B cell (primary cell): Measurements from ENCODE around the gene EXO5. TPM values are rescaled to one million over a fixed set of nuclear protein-coding genes. Genes with fewer than 3 reads are reported as not detected.
"Not testable (repeated sequence)": the region's sequence is repeated elsewhere in the genome, so short reads cannot be mapped to it uniquely, and the experiment has no call there.

ENCODE experiments used
- ATAC-seq: fragments of 200-7000 bp; cut with Tn5 transposase; one replicate; pipeline ENCODE4 v1.10.0; 2021; ENCODE audit warnings: low read depth, mild to moderate bottlenecking, moderate number of reproducible peaks, moderate library complexity
- CTCF ChIA-PET: fragments of 350-600 bp; sonication (Branson Sonifier 250); formaldehyde crosslinking; loops from one replicate; lab custom pipeline; 2021; ENCODE audit warnings: antibody characterized with exemption, inconsistent platforms; lab: Charles Lee
- POLR2A ChIA-PET: fragments of 350-600 bp; sonication (Branson Sonifier 250); formaldehyde crosslinking; loops from one replicate; lab custom pipeline; 2021; ENCODE audit warnings: antibody characterized with exemption; lab: Charles Lee
- DNase-seq: peaks from one replicate; pipeline ENCODE4 v3.0.0; 2013
- H2AFZ ChIP-seq: 2 replicates; pipeline ENCODE4 v1.6.1; 2012; ENCODE audit warnings: mild to moderate bottlenecking, low read depth, low read length; ENCODE audit not compliant: insufficient read depth, poor library complexity, severe bottlenecking
- H3K27ac ChIP-seq, 2 donors: 1 replicate in 1 of 2; 2 replicates in 1 of 2; pipeline ENCODE4 v1.5.1; 2012 to 2013; ENCODE audit warnings: low read length in 2 of 2, mild to moderate bottlenecking in 2 of 2, moderate library complexity in 1 of 2
- H3K27me3 ChIP-seq, 4 experiments: fragments of 200-600 bp in 1 of 4; sonication (generic) in 1 of 4; replicated peaks in 1 of 4; 1 replicate in 2 of 4; 2 replicates in 2 of 4; pipeline versions ENCODE4 v1.6.1 to v1.7.0; 2013 to 2016; ENCODE audit warnings: low read length in 3 of 4, mild to moderate bottlenecking in 2 of 4, mixed read lengths in 1 of 4, moderate library complexity in 1 of 4; ENCODE audit not compliant: insufficient read depth in 4 of 4, control insufficient read depth in 3 of 4; ENCODE audit errors: control extremely low read depth in 1 of 4
- H3K36me3 ChIP-seq, 2 experiments: replicated peaks in 1 of 2; 1 replicate in 1 of 2; 2 replicates in 1 of 2; pipeline versions ENCODE4 v1.6.1 to v1.7.1; 2013; ENCODE audit warnings: low read length in 1 of 2; ENCODE audit not compliant: insufficient read depth in 2 of 2, control insufficient read depth in 1 of 2; ENCODE audit errors: control extremely low read depth in 1 of 2, extremely low read depth in 1 of 2
- H3K4me1 ChIP-seq, 2 donors: fragments of 200-600 bp in 1 of 2; sonication (generic) in 1 of 2; 1 replicate in 1 of 2; 2 replicates in 1 of 2; pipeline versions ENCODE4 v1.5.1 to v1.6.1; 2013 to 2017; ENCODE audit warnings: low read length in 2 of 2; ENCODE audit not compliant: control insufficient read depth in 2 of 2, insufficient read depth in 2 of 2
- H3K4me2 ChIP-seq: replicated peaks from 2 replicates; pipeline ENCODE3; 2012; ENCODE audit warnings: mild to moderate bottlenecking, low read depth, low read length; ENCODE audit not compliant: poor library complexity, severe bottlenecking
- H3K4me3 ChIP-seq, 5 experiments: fragments of 200-600 bp in 1 of 5; sonication (generic) in 1 of 5; 1 replicate in 3 of 5; 2 replicates in 2 of 5; pipeline versions ENCODE4 v1.5.1 to v1.7.0; 2011 to 2016; ENCODE audit warnings: low read length in 4 of 5, mild to moderate bottlenecking in 4 of 5, low read depth in 2 of 5, control low read depth in 1 of 5, moderate library complexity in 1 of 5; ENCODE audit not compliant: insufficient read depth in 1 of 5; ENCODE audit errors: control extremely low read depth in 1 of 5, extremely low read depth in 1 of 5
- H3K79me2 ChIP-seq: fragments of 200-600 bp; sonication (generic); one replicate; pipeline ENCODE4 v1.6.0; 2016; ENCODE audit warnings: low read length; ENCODE audit not compliant: control insufficient read depth, insufficient read depth
- H3K9ac ChIP-seq: fragments of 200-600 bp; sonication (generic); 2 replicates; pipeline ENCODE4 v1.6.1; 2017; ENCODE audit warnings: mild to moderate bottlenecking, low read length, moderate library complexity
- H3K9me3 ChIP-seq, 3 donors: one replicate each; pipeline versions ENCODE4 v1.6.1 to v1.7.1; 2013; ENCODE audit warnings: low read length in 2 of 3; ENCODE audit not compliant: control insufficient read depth in 2 of 3, insufficient read depth in 1 of 3; ENCODE audit errors: control extremely low read depth in 1 of 3
- H4K20me1 ChIP-seq: 2 replicates; pipeline ENCODE4 v1.6.0; 2012; ENCODE audit warnings: mild to moderate bottlenecking, low read length; ENCODE audit not compliant: insufficient read depth, control insufficient read depth, poor library complexity, severe bottlenecking
- H3K27ac Mint-ChIP-seq: one replicate; pipeline ENCODE4 v1.8.0; 2021; ENCODE audit warnings: mixed read lengths
- H3K27me3 Mint-ChIP-seq: one replicate; pipeline ENCODE4 v1.8.0; 2021; ENCODE audit warnings: mixed read lengths
- H3K4me1 Mint-ChIP-seq: one replicate; pipeline ENCODE4 v1.8.0; 2021; ENCODE audit warnings: mixed read lengths
- H3K4me3 Mint-ChIP-seq: one replicate; pipeline ENCODE4 v1.8.0; 2021; ENCODE audit warnings: mixed read lengths
- H3K9me3 Mint-ChIP-seq: one replicate; pipeline ENCODE4 v1.8.0; 2022; ENCODE audit warnings: mixed read lengths; ENCODE audit not compliant: insufficient read depth
- CTCF ChIP-seq: fragments of 200-600 bp; IDR thresholded peaks from one replicate; pipeline ENCODE4 v1.8.0; 2022; ENCODE audit warnings: antibody characterized with exemption, mild to moderate bottlenecking
- EZH2 ChIP-seq: IDR thresholded peaks from 2 replicates; pipeline ENCODE4 v1.6.1; 2012; ENCODE audit warnings: borderline replicate concordance, low read depth, mild to moderate bottlenecking, moderate library complexity, low read length; ENCODE audit not compliant: insufficient read depth, poor library complexity, severe bottlenecking
- WGBS: methylation state at CpG from one replicate; pipeline ENCODE4 v1.1.5; 2013; ENCODE audit warnings: missing lambda C conversion rate; ENCODE audit not compliant: insufficient coverage; 5-methylcytosine and 5-hydroxymethylcytosine counted together
- intact Hi-C: fragments of 100-400 bp; cut with micrococcal nuclease; formaldehyde crosslinking; loops from one replicate; pipeline ENCODE4 v1.10.0; 2022
- polyA plus RNA-seq: library from polyadenylated mRNA; depleted of rRNA; stranded (reverse); fragments of >200 nt; gene quantifications from 2 replicates; pipeline ENCODE4 v1.2.3, GENCODE V29; 2012
- total RNA-seq, 2 donors: library from RNA; stranded (reverse); fragments of 120-200 nt in 1 of 2; gene quantifications; 1 replicate in 1 of 2; 2 replicates in 1 of 2; pipeline versions ENCODE4 v1.2.3 to v1.2.4, GENCODE V29; 2013 to 2022

Gene EXO5
- total and polyA plus RNA-seq, 2 donors (not counting 1 experiment from before 2014, with no cell fraction given), result 5.7 to 16.9 TPM

GRCh38 chr1:40479156-40479555 is 29.4 kb upstream of the EXO5 start:
- H3K4me3 Mint-ChIP-seq, result peak overlapping the region; percentile 42
- Histone ChIP-seq H3K9ac (no peak overlapping the region), H3K9me3 (peaks cover 0 to 20% (median 12%) of the 10 kb centered on the region in 3 donors), H3K79me2 (no peaks in the 10 kb centered on the region), H3K36me3 (peaks cover 4 to 11% of the 10 kb centered on the region in 2 experiments), H3K27ac (no peak overlapping the region), H3K27me3 (no peaks in the 10 kb centered on the region), H3K4me1 (peaks cover 8 to 14% of the 10 kb centered on the region in 2 donors), H3K4me3 (no peak overlapping the region), H4K20me1 (no peaks in the 10 kb centered on the region), H3K4me2 (no peak overlapping the region), H2AFZ (no peak overlapping the region)
- H3K27ac Mint-ChIP-seq, result peak overlapping the region; percentile 12
- no peak for ATAC-seq
- no peak for TF ChIP-seq CTCF
- TF ChIP-seq EZH2, result no peak
- POLR2A ChIA-PET, result no interaction called here
- H3K9me3 Mint-ChIP-seq, result peaks cover 15% of the 10 kb centered on the region
- 86% methylated on average over 4 of the region's 4 CpGs for WGBS
- no peaks in the 10 kb centered on the region for H3K27me3 Mint-ChIP-seq
- intact Hi-C loops, result loop anchor here (10.0 kb wide), 1 partner anchor 216 kb away; the partner anchor contains the start of gene NFYC
- CTCF ChIA-PET, result interaction anchor here (0.6 kb wide), 1 partner anchor 72 kb away, joined by 5 read pairs; no protein-coding TSS in a partner anchor
- peaks cover 18% of the 10 kb centered on the region for H3K4me1 Mint-ChIP-seq
- no peak for DNase-seq

GRCh38 chr1:40495315-40495903 is 13.2 kb upstream of the EXO5 start:
- no peak overlapping the region for H2AFZ ChIP-seq
- H3K4me1 Mint-ChIP-seq, result no peaks in the 10 kb centered on the region
- H3K4me3 ChIP-seq, result no peak overlapping the region
- H3K9ac ChIP-seq, result no peak overlapping the region
- no peak overlapping the region for H3K27ac Mint-ChIP-seq
- no peaks in the 10 kb centered on the region for H3K27me3 ChIP-seq
- no peaks in the 10 kb centered on the region for H3K27me3 Mint-ChIP-seq
- WGBS, result 100% methylated on average over 1 of the region's 4 CpGs
- no peaks in the 10 kb centered on the region for H4K20me1 ChIP-seq
- no peak overlapping the region for H3K4me2 ChIP-seq
- no peak for ATAC-seq
- no peaks in the 10 kb centered on the region for H3K79me2 ChIP-seq
- H3K36me3 ChIP-seq, result peaks cover 9 to 41% of the 10 kb centered on the region in 2 experiments
- H3K4me1 ChIP-seq, result no peaks in the 10 kb centered on the region
- no peak overlapping the region for H3K4me3 Mint-ChIP-seq
- H3K27ac ChIP-seq, result no peak overlapping the region
- DNase-seq, result no peak
- intact Hi-C loops, result no loop called here
- peaks cover 19 to 59% (median 43%) of the 10 kb centered on the region in 3 donors for H3K9me3 ChIP-seq
- ChIA-PET CTCF (interaction anchor here (1.3 kb wide), 1 partner anchor 9 kb away, joined by 3 read pairs; no protein-coding TSS in a partner anchor), POLR2A (no interaction called here)
- H3K9me3 Mint-ChIP-seq, result peaks cover 33% of the 10 kb centered on the region
- TF ChIP-seq CTCF (no peak), EZH2 (no peak)

GRCh38 chr1:40502651-40503050 is 5.9 kb upstream of the EXO5 start:
- H3K4me1 Mint-ChIP-seq, H3K4me3 ChIP-seq, H3K27me3 ChIP-seq, H3K27ac ChIP-seq, H3K9ac ChIP-seq, H3K27me3 Mint-ChIP-seq, H3K4me1 ChIP-seq, H4K20me1 ChIP-seq, H3K4me3 Mint-ChIP-seq, ATAC-seq, POLR2A ChIA-PET, H3K4me2 ChIP-seq, H3K36me3 ChIP-seq, intact Hi-C loops, H3K27ac Mint-ChIP-seq, DNase-seq, H2AFZ ChIP-seq: not testable (repeated sequence)
- whole genome bisulfite sequencing, result 91% methylated on average over 3 of the region's 4 CpGs
- Histone ChIP-seq H3K79me2 (peaks cover 24% of the 10 kb centered on the region), H3K9me3 (peaks cover 9 to 61% (median 30%) of the 10 kb centered on the region in 3 donors)
- CTCF ChIA-PET, result interaction anchor here (0.6 kb wide), 1 partner anchor 9 kb away, joined by 3 read pairs; no protein-coding TSS in a partner anchor
- peaks cover 23% of the 10 kb centered on the region for H3K9me3 Mint-ChIP-seq
